ENCODE measurements around the gene AKAP13.

- no peak for TF ChIP-seq CTCF (IDR thresholded peaks at IDR 0.05)
- no peak for TF ChIP-seq EZH2 (IDR thresholded peaks at IDR 0.05)
Observed at GRCh38 chr15:85672332-85673084, 292.1 kb downstream of the AKAP13 start.

All from neural progenitor cell (in vitro differentiated cells).